GM12878 (cell line): Measurements from ENCODE around the gene LCMT1. TPM values are rescaled to one million over a fixed set of nuclear protein-coding genes. Genes with fewer than 3 reads are reported as not detected.

Experiments used
- ATAC-seq: fragments of 200-7000 bp; cut with Tn5 transposase; 3 replicates; pipeline ENCODE4 v1.9.1; 2020; ENCODE audit warnings: mild to moderate bottlenecking, moderate library complexity
- BruUV-seq: library from RNA; stranded (reverse); fragments of 400-500 nt; replicated peaks from 2 replicates; lab custom pipeline; 2021; lab: Mats Ljungman, UMichigan
- CTCF ChIA-PET: fragments of 300-600 bp; sonication (Branson Sonifier 250); formaldehyde crosslinking; extraction: SDS; loops from one replicate; lab custom pipeline; 2021; ENCODE audit warnings: inconsistent platforms; lab: Yijun Ruan, JAX
- POLR2A ChIA-PET: fragments of 350-600 bp; formaldehyde crosslinking; extraction: SDS; loops from one replicate; lab custom pipeline; 2021; ENCODE audit warnings: inconsistent platforms; lab: Charles Lee
- RAD21 ChIA-PET: fragments of 300-600 bp; sonication (Branson Sonifier 250); formaldehyde crosslinking; loops from one replicate; lab custom pipeline; 2023; ENCODE audit warnings: antibody characterized with exemption; ENCODE audit not compliant: unreplicated experiment; lab: Charles Lee
- SMC1A ChIA-PET: fragments of 300-600 bp; sonication (Branson Sonifier 250); formaldehyde crosslinking; loops from one replicate; lab custom pipeline; 2023; ENCODE audit not compliant: unreplicated experiment, uncharacterized antibody; lab: Charles Lee
- DNase-seq: peaks from one replicate; pipeline ENCODE4 v3.0.0-alpha.2; 2011; ENCODE audit warnings: low read depth, low spot score
- FAIRE-seq: peaks from 3 replicates; lab custom pipeline; 2011; peaks lifted over from hg19 to GRCh38; lab: Jason Lieb, UNC
- H2AFZ ChIP-seq: 2 replicates; pipeline ENCODE4 v1.6.0; 2011; ENCODE audit warnings: low read depth, low read length, control low read depth; ENCODE audit not compliant: control insufficient read depth
- H3K27ac ChIP-seq: 2 replicates; pipeline ENCODE4 v1.5.1; 2011; ENCODE audit warnings: control low read depth; ENCODE audit not compliant: control insufficient read depth, insufficient read depth
- H3K27me3 ChIP-seq, 2 experiments: replicated peaks in 1 of 2; 2 replicates each; pipeline versions ENCODE4 v1.6.0 to v1.6.1; 2011; ENCODE audit warnings: low read length in 1 of 2; ENCODE audit not compliant: control insufficient read depth in 2 of 2, insufficient read depth in 2 of 2
- H3K36me3 ChIP-seq, 2 experiments: 2 replicates each; pipeline ENCODE4 v1.5.1; 2011; ENCODE audit warnings: low read length in 1 of 2; ENCODE audit not compliant: control insufficient read depth in 2 of 2, insufficient read depth in 2 of 2
- H3K4me1 ChIP-seq: 2 replicates; pipeline ENCODE4 v1.6.1; 2011; ENCODE audit warnings: mild to moderate bottlenecking, low read length, moderate library complexity, mixed read lengths; ENCODE audit not compliant: control insufficient read depth, insufficient read depth
- H3K4me2 ChIP-seq: 2 replicates; pipeline ENCODE4 v1.6.0; 2011; ENCODE audit warnings: control low read depth; ENCODE audit not compliant: control insufficient read depth, insufficient read depth
- H3K4me3 ChIP-seq: fragments of 200-600 bp; sonication (generic); 2 replicates; pipeline ENCODE4 v1.5.1; 2016
- H3K79me2 ChIP-seq: 2 replicates; pipeline ENCODE4 v1.6.0; 2011; ENCODE audit warnings: low read length; ENCODE audit not compliant: control insufficient read depth, insufficient read depth
- H3K9ac ChIP-seq: 2 replicates; pipeline ENCODE4 v1.8.0; 2011; ENCODE audit warnings: low read length, control low read depth, mixed read lengths; ENCODE audit not compliant: control insufficient read depth, insufficient read depth
- H3K9me3 ChIP-seq: replicated peaks from 3 replicates; pipeline ENCODE4 v1.5.1; 2011; ENCODE audit warnings: mild to moderate bottlenecking, low read length; ENCODE audit not compliant: control insufficient read depth, insufficient read depth
- H4K20me1 ChIP-seq: 2 replicates; pipeline ENCODE4 v1.6.0; 2011; ENCODE audit not compliant: control insufficient read depth, insufficient read depth
- FOXM1 ChIP-seq: IDR thresholded peaks from 2 replicates; pipeline ENCODE4 v1.6.1; 2012; ENCODE audit warnings: low read depth, mild to moderate bottlenecking, inconsistent platforms, low read length, moderate library complexity
- HDAC6 ChIP-seq: fragments of 200-600 bp; sonication (generic); IDR thresholded peaks from one replicate; pipeline ENCODE4 v1.8.0; 2017; ENCODE audit warnings: antibody characterized with exemption; ENCODE audit not compliant: unreplicated experiment
- HSF1 ChIP-seq: fragments of 150-350 bp; IDR thresholded peaks from 2 replicates; pipeline ENCODE4 v1.6.1; 2014; ENCODE audit warnings: mild to moderate bottlenecking, low read depth, low read length
- IRF4 ChIP-seq: IDR thresholded peaks from 2 replicates; pipeline ENCODE4 v1.6.1; 2011; ENCODE audit warnings: low read depth, low read length
- IRF5 ChIP-seq: fragments of 450-650 bp; IDR thresholded peaks from 2 replicates; pipeline ENCODE4 v1.6.1; 2017; ENCODE audit warnings: borderline replicate concordance
- MTA2 ChIP-seq: fragments of 450-650 bp; IDR thresholded peaks from 2 replicates; pipeline ENCODE4 v1.6.1; 2016; ENCODE audit warnings: low read depth, mild to moderate bottlenecking, moderate library complexity
- MXI1 ChIP-seq: fragments of 150-350 bp; IDR thresholded peaks from 2 replicates; pipeline ENCODE4 v1.6.1; 2011; ENCODE audit warnings: low read depth, mild to moderate bottlenecking, inconsistent platforms, low read length, improper control_type of control experiment
- MYB ChIP-seq: fragments of 150-350 bp; IDR thresholded peaks from 2 replicates; pipeline ENCODE4 v1.6.1; 2014; ENCODE audit warnings: mild to moderate bottlenecking, low read depth, low read length, borderline replicate concordance
- NR2F1 ChIP-seq: fragments of 450-650 bp; conservative IDR thresholded peaks from 2 replicates; pipeline ENCODE4 v1.6.1; 2017; ENCODE audit warnings: mild to moderate bottlenecking
- NRF1 ChIP-seq: conservative IDR thresholded peaks from 2 replicates; pipeline ENCODE4 v1.6.1; 2011; ENCODE audit warnings: mild to moderate bottlenecking, low read depth, low read length, improper control_type of control experiment
- PRDM15 ChIP-seq: fragments of 450-650 bp; formaldehyde crosslinking; IDR thresholded peaks from 2 replicates; pipeline ENCODE4 v1.4.0; 2020; ENCODE audit warnings: mild to moderate bottlenecking, moderate library complexity
- ZNF384 ChIP-seq: IDR thresholded peaks from 2 replicates; pipeline ENCODE4 v1.6.1; 2012; ENCODE audit warnings: low read depth, mild to moderate bottlenecking, low read length, improper control_type of control experiment, borderline replicate concordance
- WGBS: methylation state at CpG from one replicate; pipeline ENCODE4 v1.1.6; 2016; ENCODE audit warnings: low lambda C conversion rate; ENCODE audit not compliant: insufficient replicate concordance, insufficient coverage; ENCODE audit errors: missing lambda C conversion rate; 5-methylcytosine and 5-hydroxymethylcytosine counted together
- in situ Hi-C: fragments of 300-500 bp; cut with MboI; formaldehyde crosslinking; loops from 9 replicates; pipeline ENCODE4 v1.14.3; 2018; ENCODE audit warnings: mixed read lengths
- intact Hi-C: fragments of 100-400 bp; cut with micrococcal nuclease; formaldehyde crosslinking; loops from one replicate; pipeline ENCODE4 v1.14.2; 2022; ENCODE audit not compliant: unreplicated experiment
- polyA plus RNA-seq, 11 experiments: library from polyadenylated mRNA; depleted of rRNA in 4 of 11; unstranded in 6 of 11; stranded (reverse) in 5 of 11; fragments of >200 nt; fragmentation: Nextera tagmentation in 4 of 11; fragmentation: Illumina TruSeq in 1 of 11; extraction: Ambion mirVana in 4 of 11; extraction: Trizol in 1 of 11; gene quantifications; 1 replicate in 1 of 11; 2 replicates in 10 of 11; pipeline versions ENCODE4 v1.2.1 to v1.2.3, GENCODE V29; 2011 to 2016; ENCODE audit warnings: inconsistent platforms in 2 of 11, missing spikeins in 2 of 11, low read depth in 1 of 11
- total RNA-seq, 4 experiments: library from RNA; depleted of rRNA in 3 of 4; stranded (reverse); fragments of >200 nt in 3 of 4; fragmentation: Illumina TruSeq in 1 of 4; extraction: Trizol in 1 of 4; gene quantifications; 2 replicates each; pipeline versions ENCODE4 v1.2.1 to v1.2.3, GENCODE V29; 2013 to 2021
- TF ChIP-seq, protein P1 (sequence below): fragments of 450-650 bp; IDR thresholded peaks from 2 replicates; pipeline ENCODE4 v1.6.1; 2017; ENCODE audit warnings: mild to moderate bottlenecking, moderate library complexity

LCMT1 gene
- total and polyA plus RNA-seq, 10 of the 15 experiments (the other 5 are each of a cell fraction or from before 2014, with no cell fraction given) = 19.7 to 51.2 (median 32.6) TPM

DNA sequence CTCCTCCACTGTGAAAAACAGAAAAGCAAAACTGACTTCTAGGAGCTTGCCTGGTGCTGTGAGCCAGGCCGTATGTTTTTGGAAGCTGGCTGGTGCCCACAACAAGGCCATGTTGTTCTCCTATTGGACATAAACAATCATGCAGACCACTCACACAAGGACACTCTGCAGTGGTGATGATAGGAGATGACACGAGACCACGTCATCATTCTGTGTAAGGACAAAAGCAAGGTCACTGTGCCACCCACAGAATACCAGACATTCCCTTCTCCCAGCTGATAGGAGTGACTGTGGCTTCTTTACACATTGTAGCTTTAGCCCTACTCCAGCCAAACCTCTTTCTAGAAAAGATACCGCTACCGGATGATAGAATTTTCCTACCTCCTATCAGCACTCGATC is 47.7 kb upstream of the LCMT1 start:
- H3K9ac ChIP-seq = no peak overlapping the region
- no peak overlapping the region for H3K4me3 ChIP-seq
- ChIA-PET CTCF (interaction anchor here (0.8 to 1.9 kb wide), 5 partner anchors 12 to 159 kb away, joined by 3 to 7 read pairs (median 4); no protein-coding TSS in a partner anchor), RAD21 (interaction anchor here (1.0 to 3.8 kb wide), 5 partner anchors 13 to 161 kb away, joined by 4 to 12 read pairs (median 5); no protein-coding TSS in a partner anchor), SMC1A (interaction anchor here (0.7 to 3.8 kb wide), 6 partner anchors 13 to 46 kb away, joined by 3 to 32 read pairs (median 5); no protein-coding TSS in a partner anchor), POLR2A (interaction anchor here (0.8 to 3.2 kb wide), 5 partner anchors 13 to 49 kb away, joined by 3 to 11 read pairs (median 5); partner anchors contain the start of gene ARHGAP17)
- H3K27me3 ChIP-seq = peaks cover 0 to 2% of the 10 kb centered on the region in 2 experiments; a peak in 1 of 4 replicates
- no TSS peak for BruUV-seq
- H3K36me3 ChIP-seq = no peaks in the 10 kb centered on the region
- FAIRE-seq (no peak), DNase-seq (no peak), ATAC-seq (no peak)
- H3K9me3 ChIP-seq = no peaks in the 10 kb centered on the region
- no peaks in the 10 kb centered on the region for H3K79me2 ChIP-seq
- H4K20me1 ChIP-seq = no peaks in the 10 kb centered on the region
- peaks cover 24% of the 10 kb centered on the region for H3K4me1 ChIP-seq
- H3K4me2 ChIP-seq = peak overlapping the region; percentile 38; the same call in 1 of the 2 replicates
- TF ChIP-seq FOXM1 = no peak
- TF ChIP-seq MYB = no peak
- TF ChIP-seq ZNF384 = no peak
- TF ChIP-seq NR2F1 = no peak
- no peak for TF ChIP-seq HSF1
- TF ChIP-seq PRDM15 (CRISPR knock-in tag) = no peak
- no peak for TF ChIP-seq IRF5
- TF ChIP-seq IRF4 = no peak
- TF ChIP-seq HDAC6 = no peak
- TF ChIP-seq, protein P1, sequence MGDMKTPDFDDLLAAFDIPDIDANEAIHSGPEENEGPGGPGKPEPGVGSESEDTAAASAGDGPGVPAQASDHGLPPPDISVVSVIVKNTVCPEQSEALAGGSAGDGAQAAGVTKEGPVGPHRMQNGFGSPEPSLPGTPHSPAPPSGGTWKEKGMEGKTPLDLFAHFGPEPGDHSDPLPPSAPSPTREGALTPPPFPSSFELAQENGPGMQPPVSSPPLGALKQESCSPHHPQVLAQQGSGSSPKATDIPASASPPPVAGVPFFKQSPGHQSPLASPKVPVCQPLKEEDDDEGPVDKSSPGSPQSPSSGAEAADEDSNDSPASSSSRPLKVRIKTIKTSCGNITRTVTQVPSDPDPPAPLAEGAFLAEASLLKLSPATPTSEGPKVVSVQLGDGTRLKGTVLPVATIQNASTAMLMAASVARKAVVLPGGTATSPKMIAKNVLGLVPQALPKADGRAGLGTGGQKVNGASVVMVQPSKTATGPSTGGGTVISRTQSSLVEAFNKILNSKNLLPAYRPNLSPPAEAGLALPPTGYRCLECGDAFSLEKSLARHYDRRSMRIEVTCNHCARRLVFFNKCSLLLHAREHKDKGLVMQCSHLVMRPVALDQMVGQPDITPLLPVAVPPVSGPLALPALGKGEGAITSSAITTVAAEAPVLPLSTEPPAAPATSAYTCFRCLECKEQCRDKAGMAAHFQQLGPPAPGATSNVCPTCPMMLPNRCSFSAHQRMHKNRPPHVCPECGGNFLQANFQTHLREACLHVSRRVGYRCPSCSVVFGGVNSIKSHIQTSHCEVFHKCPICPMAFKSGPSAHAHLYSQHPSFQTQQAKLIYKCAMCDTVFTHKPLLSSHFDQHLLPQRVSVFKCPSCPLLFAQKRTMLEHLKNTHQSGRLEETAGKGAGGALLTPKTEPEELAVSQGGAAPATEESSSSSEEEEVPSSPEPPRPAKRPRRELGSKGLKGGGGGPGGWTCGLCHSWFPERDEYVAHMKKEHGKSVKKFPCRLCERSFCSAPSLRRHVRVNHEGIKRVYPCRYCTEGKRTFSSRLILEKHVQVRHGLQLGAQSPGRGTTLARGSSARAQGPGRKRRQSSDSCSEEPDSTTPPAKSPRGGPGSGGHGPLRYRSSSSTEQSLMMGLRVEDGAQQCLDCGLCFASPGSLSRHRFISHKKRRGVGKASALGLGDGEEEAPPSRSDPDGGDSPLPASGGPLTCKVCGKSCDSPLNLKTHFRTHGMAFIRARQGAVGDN = no peak
- TF ChIP-seq MXI1 = no peak
- TF ChIP-seq MTA2 = no peak
- no peak for TF ChIP-seq NRF1
- intact Hi-C loops (no loop called here), in situ Hi-C loops (loop anchor here (5.0 kb wide), 1 partner anchor 163 kb away; no protein-coding TSS in a partner anchor)
- WGBS = 64% methylated on average over 6 of the region's 6 CpGs
- peak overlapping the region; percentile 50 for H3K27ac ChIP-seq
- no peak overlapping the region for H2AFZ ChIP-seq
